Tongue (tissue), 2 donors: ENCODE data around the gene DRD2. TPM values are rescaled to one million over a fixed set of nuclear protein-coding genes. Genes with fewer than 3 reads are reported as not detected.
"Not testable (repeated sequence)": the region's sequence is repeated elsewhere in the genome, so short reads cannot be mapped to it uniquely, and the experiment has no call there.

Experiments
- DNase-seq: peaks from one replicate; pipeline ENCODE4 v3.0.0-alpha.2; 2015
- total RNA-seq: library from RNA; depleted of rRNA; stranded (reverse); fragments of >200 nt; gene quantifications from one replicate; pipeline ENCODE4 v1.2.3, GENCODE V29; 2014

DRD2 gene
- total RNA-seq, result not detected

- peak; percentile 36 for DNase-seq
Measured at GRCh38 chr11:113475160-113475761, at the start of gene DRD2. Gene DRD2 (minus strand): TSS chr11:113475398. CDS start chr11:113424651, 50,747 bp downstream.

GRCh38 chr11:113523906-113524305, 48.7 kb upstream of the DRD2 start:
- not testable (repeated sequence) for DNase-seq

GRCh38 chr11:113521737-113522517, 46.7 kb upstream of the DRD2 start:
- no peak for DNase-seq

- no peak for DNase-seq
Measured at GRCh38 chr11:113519989-113520613, 44.9 kb upstream of the DRD2 start.

- DNase-seq, result no peak
Measured at GRCh38 chr11:113518716-113519495, 43.7 kb upstream of the DRD2 start.

- no peak for DNase-seq
Measured at GRCh38 chr11:113517361-113517760, 42.2 kb upstream of the DRD2 start.

- DNase-seq, result no peak
Measured at GRCh38 chr11:113514856-113515255, 39.7 kb upstream of the DRD2 start.

GRCh38 chr11:113507341-113507740, 32.1 kb upstream of the DRD2 start:
- no peak for DNase-seq

- DNase-seq, result no peak
Measured at GRCh38 chr11:113506893-113507292, 31.7 kb upstream of the DRD2 start.

- no peak for DNase-seq
Measured at GRCh38 chr11:113506461-113506860, 31.3 kb upstream of the DRD2 start.

- DNase-seq, result peak; percentile 50
Measured at GRCh38 chr11:113505541-113506375, 30.6 kb upstream of the DRD2 start.

GRCh38 chr11:113505046-113505445, 29.8 kb upstream of the DRD2 start:
- DNase-seq, result no peak

GRCh38 chr11:113504586-113504985, 29.4 kb upstream of the DRD2 start:
- no peak for DNase-seq

- DNase-seq, result no peak
Measured at GRCh38 chr11:113504071-113504470, 28.9 kb upstream of the DRD2 start.

GRCh38 chr11:113497066-113497910, 22.1 kb upstream of the DRD2 start:
- no peak for DNase-seq

- no peak for DNase-seq
Measured at GRCh38 chr11:113496026-113496651, 20.9 kb upstream of the DRD2 start.

GRCh38 chr11:113494021-113494420, 18.8 kb upstream of the DRD2 start:
- no peak for DNase-seq

GRCh38 chr11:113493206-113493605, 18.0 kb upstream of the DRD2 start:
- no peak for DNase-seq

GRCh38 chr11:113488931-113489351, 13.7 kb upstream of the DRD2 start:
- DNase-seq, result no peak

- DNase-seq, result no peak
Measured at GRCh38 chr11:113487622-113488021, 12.4 kb upstream of the DRD2 start.
